H7 (cell line): Measurements from ENCODE around the gene TAF4B. TPM values are rescaled to one million over a fixed set of nuclear protein-coding genes. Genes with fewer than 3 reads are reported as not detected.
"Not testable (repeated sequence)": the region's sequence is repeated elsewhere in the genome, so short reads cannot be mapped to it uniquely, and the experiment has no call there.

Experiments used
- DNase-seq: peaks from one replicate; pipeline ENCODE4 v3.0.0; 2012
- H3K27me3 ChIP-seq: 2 replicates; pipeline ENCODE4 v1.6.0; 2011; ENCODE audit warnings: mild to moderate bottlenecking, low read length; ENCODE audit not compliant: control insufficient read depth, insufficient read depth
- H3K36me3 ChIP-seq: replicated peaks from 2 replicates; pipeline ENCODE4 v1.5.1; 2011; ENCODE audit warnings: low read length; ENCODE audit not compliant: control insufficient read depth, insufficient read depth
- H3K4me3 ChIP-seq: 2 replicates; pipeline ENCODE4 v1.5.1; 2011; ENCODE audit warnings: low read depth, mild to moderate bottlenecking, control low read depth, low read length, moderate library complexity; ENCODE audit not compliant: insufficient read depth
- total RNA-seq: library from RNA; depleted of rRNA; stranded (reverse); fragments of >200 nt; shearing (Covaris generic); gene quantifications from 2 replicates; pipeline ENCODE4 v1.2.3, GENCODE V29; 2014

Gene TAF4B
- total RNA-seq, 1 experiment from 2014 or later = 19.1 TPM

DNA sequence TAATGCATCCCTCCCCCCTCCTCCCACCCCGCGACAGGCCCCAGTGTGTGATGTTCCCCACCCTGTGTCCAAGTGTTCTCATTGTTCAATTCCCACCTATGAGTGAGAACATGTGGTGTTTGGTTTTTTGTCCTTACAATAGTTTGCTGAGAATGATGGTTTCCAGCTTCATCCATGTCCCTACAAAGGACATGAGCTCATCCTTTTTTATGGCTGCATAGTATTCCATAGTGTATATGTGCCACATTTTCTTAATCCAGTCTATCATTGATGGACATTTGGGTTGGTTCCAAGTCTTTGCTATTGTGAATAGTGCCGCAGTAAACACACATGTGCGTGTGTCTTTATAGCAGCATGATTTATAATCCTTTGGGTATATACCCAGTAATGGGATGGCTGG lies 33.2 kb downstream of the TAF4B start:
- H3K4me3 ChIP-seq, H3K27me3 ChIP-seq, H3K36me3 ChIP-seq, DNase-seq: not testable (repeated sequence)

DNA sequence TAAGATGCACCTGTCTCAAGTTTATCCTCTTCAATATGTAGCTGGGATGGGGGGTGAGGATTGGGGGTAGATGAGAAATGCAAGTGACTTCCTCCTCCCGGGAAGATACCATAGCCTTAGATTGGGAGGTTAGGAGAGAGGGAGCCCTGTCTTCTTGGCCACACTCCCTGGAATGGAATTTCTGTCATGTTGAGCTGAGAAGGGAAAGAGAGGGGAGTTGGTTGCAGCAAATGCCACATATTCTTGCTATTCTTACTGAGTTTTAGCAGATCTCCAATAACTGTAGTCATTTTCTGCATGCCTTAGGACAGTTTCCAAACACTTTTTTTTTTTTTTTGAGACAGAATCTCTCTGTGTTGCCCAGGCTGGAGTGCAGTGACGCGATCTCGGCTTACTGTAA lies 35.9 kb downstream of the TAF4B start:
- Histone ChIP-seq H3K36me3 (no peaks in the 10 kb centered on the region), H3K27me3 (no peaks in the 10 kb centered on the region), H3K4me3 (no peak overlapping the region)
- peak; percentile 10 for DNase-seq

DNA sequence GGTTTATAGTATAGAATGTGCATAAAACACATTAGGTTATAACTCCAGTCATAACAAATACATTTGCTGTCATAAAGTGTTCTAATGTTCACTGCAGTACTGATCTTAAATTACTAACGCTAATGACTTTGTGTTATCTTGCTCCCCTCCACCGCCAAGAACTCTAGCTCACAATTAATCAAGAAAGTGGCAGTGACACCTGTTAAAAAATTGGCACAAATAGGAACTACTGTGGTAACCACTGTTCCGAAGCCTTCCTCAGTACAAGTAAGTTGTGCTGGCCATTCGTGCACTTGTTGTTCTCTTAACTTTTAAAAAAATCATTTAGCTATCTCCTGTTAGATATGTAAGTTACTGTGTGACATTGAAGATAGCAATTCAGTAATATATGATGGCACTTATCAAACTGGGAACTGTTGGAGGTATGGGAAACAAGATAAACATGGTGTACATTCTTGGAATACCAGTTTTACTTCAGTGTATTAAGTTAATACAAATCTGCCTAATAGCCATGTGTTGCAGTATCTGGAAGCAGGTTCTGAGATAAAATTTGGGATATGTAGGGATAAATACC lies 41.2 kb downstream of the TAF4B start:
- H3K36me3 ChIP-seq = no peaks in the 10 kb centered on the region
- no peaks in the 10 kb centered on the region for H3K27me3 ChIP-seq
- DNase-seq = no peak
- H3K4me3 ChIP-seq = no peak overlapping the region

DNA sequence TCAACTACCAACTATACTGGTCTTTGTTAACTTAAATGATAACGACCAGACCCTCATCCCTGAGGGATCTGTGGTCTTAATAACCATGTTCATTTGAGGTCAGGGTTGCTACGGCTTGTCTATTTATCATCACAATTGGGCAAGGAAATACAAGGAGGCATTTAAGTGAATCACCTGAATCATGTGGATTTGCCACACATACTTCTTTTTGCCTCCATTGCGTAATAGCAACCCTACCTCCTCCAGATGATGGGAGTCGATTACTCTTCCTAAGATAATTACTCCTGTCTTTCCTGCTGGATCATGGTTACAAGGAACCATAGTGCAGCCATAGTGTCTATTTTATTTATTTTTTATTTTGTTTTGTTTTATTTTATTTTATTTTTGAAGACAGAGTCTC lies 42.2 kb downstream of the TAF4B start:
- H3K4me3 ChIP-seq = no peak overlapping the region
- no peaks in the 10 kb centered on the region for H3K27me3 ChIP-seq
- no peaks in the 10 kb centered on the region for H3K36me3 ChIP-seq
- no peak for DNase-seq

DNA sequence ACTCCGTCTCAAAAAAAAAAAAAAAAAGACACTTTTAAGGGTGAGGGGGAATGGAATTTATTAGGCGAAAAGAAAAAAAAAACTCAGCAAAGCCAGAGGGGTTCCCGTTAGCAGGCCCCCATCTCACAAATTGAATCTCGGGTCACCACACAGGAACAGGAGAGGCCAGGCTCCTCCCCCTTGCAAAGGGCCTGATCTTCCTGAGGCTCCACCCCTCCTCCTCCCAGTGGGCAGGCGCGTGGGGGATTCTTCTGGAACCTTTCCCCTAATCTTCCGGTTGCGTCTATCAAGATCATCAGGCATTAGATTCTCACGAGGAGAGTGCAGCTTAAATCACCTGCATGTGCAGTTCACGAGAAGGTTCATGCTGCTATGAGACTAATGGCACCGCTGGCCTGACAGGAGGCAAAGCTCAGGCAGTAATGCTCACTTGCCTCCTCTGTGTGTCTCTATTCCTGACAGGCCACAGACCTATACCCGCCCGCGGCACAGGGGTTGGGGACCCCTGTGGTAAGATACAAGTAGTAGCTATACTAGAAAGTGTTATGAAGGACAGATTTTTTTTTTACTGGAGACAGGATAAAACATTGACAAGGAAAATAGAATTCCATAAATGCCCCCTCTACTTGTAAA lies 45.8 kb downstream of the TAF4B start:
- H3K27me3 ChIP-seq = no peaks in the 10 kb centered on the region
- DNase-seq = no peak
- H3K4me3 ChIP-seq = no peak overlapping the region
- no peaks in the 10 kb centered on the region for H3K36me3 ChIP-seq

DNA sequence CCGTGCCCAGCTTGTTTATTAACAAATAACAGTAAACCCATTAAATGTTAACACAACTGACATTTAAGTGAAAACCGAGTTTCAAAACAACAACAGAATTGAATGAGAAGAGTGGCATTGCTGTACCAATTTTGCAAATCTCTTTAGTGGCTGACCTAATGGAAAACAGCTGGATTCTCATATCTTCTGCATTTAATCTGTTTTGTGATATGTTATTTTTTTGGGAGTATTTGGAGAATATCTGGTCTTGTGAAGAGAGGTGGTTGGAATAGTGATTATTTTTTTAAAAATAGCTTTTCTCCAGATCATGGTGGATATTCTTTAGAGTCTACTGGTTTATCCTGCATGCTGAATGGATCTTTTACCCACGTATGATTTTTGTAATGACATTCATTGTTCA lies 51.1 kb downstream of the TAF4B start:
- Histone ChIP-seq H3K36me3 (no peaks in the 10 kb centered on the region), H3K27me3 (no peaks in the 10 kb centered on the region), H3K4me3 (no peak overlapping the region)
- no peak for DNase-seq

DNA sequence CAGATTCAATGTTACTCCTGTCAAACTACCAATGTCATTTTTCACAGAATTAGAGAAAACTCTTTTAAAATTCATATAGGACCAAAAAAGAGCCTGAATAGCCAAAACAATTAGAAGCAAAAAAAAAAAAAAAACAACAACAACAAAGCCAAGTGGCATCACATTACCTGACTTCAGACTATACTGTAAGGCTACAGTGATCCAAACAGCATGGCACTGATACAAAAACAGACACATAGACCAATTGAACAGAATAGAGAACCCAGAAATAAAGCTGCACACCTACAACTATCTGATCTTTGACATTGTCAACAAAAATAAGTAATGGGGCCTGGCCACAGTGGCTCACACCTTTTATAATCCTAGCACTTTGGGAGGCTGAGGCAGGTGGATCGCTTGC lies 53.2 kb downstream of the TAF4B start:
- Histone ChIP-seq H3K36me3 (peaks cover 3% of the 10 kb centered on the region; the same call in 1 of the 2 replicates), H3K27me3 (no peaks in the 10 kb centered on the region), H3K4me3 (no peak overlapping the region)
- DNase-seq = no peak

DNA sequence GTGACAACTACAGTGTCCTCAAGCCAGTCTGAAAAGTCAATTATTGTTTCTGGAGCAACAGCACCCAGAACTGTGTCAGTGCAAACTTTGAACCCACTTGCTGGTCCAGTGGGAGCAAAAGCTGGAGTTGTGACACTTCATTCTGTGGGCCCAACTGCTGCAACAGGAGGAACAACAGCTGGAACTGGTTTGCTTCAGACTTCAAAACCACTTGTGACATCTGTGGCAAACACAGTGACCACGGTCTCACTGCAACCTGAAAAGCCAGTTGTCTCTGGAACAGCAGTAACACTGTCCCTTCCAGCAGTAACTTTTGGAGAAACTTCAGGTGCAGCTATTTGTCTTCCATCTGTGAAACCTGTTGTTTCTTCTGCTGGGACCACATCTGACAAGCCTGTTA lies 59.8 kb downstream of the TAF4B start:
- H3K27me3 ChIP-seq = no peaks in the 10 kb centered on the region
- no peak for DNase-seq
- no peak overlapping the region for H3K4me3 ChIP-seq
- peaks cover 9% of the 10 kb centered on the region for H3K36me3 ChIP-seq

DNA sequence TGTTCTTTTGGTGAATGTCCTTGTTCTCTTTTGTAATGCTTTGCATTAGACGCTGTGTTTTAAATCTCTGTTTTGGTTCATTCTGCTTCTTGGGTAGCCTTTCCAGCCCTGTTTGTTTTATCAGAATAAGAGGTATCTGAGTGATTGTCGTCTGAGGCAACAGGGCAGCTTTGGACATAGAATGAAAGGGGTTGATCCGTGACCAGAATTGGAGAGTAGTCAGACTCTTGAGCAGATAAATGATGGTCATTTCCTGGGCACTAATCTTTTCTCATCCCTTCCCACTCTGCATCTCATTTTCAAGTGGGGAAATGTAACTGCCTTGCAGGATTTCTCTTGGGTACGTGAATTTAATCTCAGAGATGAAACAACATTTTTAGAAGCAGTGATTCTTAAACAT lies 61.4 kb downstream of the TAF4B start:
- no peaks in the 10 kb centered on the region for H3K27me3 ChIP-seq
- no peak for DNase-seq
- H3K36me3 ChIP-seq = peaks cover 7% of the 10 kb centered on the region

DNA sequence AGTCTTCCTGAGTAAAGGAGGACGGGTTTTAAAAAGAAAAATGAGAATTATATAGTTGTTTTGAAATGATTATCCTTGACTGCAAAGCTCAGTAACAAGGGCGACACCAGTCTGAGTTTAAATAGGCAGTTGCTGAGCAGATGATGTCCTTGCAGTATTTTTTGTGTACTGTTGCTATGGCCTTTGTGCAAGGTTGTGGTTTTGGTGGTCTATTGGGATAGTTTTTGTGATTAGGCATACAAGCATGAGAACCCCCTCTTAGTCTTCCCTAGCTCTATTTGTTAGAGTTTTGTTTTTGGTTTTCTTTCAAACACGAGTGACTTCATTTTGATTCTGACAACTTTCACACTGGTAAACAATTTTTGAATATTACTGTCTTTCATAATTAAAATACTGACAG lies 64.1 kb downstream of the TAF4B start:
- Histone ChIP-seq H3K36me3 (peaks cover 6% of the 10 kb centered on the region), H3K4me3 (no peak overlapping the region), H3K27me3 (no peaks in the 10 kb centered on the region)
- no peak for DNase-seq

More for the DNA sequence above, 61.4 kb downstream of the TAF4B start:
- no peak overlapping the region for H3K4me3 ChIP-seq

DNA sequence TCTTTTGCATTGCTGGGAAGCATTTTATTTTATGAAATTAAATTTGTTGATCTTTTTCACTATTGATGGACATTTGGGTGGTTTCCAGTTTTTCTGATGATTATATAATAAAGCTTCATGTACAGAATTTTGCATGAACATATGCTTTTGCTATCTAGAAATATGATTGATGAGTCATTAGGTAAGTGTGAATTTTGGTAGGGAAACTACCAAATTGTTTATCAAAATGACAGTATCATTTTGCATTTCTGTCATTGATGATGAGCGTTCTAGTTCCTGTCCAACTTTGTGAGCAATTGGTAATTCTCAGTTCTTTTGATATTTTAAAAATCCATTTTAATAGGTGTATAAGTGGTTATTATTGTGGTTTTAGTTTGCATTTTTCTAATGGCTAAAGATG lies 67.7 kb downstream of the TAF4B start:
- H3K27me3 ChIP-seq = no peaks in the 10 kb centered on the region
- DNase-seq = no peak
- no peak overlapping the region for H3K4me3 ChIP-seq
- no peaks in the 10 kb centered on the region; the same call in 1 of the 2 replicates for H3K36me3 ChIP-seq

DNA sequence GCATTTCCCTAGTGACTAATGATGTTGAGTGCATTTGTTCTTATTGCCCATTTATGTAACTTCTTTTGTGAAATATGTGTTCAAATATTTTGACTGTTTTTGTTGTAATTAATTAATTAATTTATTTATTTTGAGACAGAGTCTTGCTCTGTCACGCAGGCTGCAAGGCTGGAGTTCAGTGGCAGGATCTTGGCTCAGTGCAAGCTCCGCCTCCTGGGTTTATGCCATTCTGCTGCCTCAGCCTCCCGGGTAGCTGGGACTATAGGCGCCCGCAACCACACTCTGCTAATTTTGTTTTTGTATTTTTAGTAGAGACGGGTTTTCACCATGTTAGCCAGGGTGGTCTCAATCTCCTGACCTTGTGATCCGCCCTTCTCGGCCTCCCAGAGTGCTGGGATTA lies 71.9 kb downstream of the TAF4B start:
- Histone ChIP-seq H3K36me3 (no peaks in the 10 kb centered on the region), H3K4me3 (no peak overlapping the region), H3K27me3 (no peaks in the 10 kb centered on the region)

DNA sequence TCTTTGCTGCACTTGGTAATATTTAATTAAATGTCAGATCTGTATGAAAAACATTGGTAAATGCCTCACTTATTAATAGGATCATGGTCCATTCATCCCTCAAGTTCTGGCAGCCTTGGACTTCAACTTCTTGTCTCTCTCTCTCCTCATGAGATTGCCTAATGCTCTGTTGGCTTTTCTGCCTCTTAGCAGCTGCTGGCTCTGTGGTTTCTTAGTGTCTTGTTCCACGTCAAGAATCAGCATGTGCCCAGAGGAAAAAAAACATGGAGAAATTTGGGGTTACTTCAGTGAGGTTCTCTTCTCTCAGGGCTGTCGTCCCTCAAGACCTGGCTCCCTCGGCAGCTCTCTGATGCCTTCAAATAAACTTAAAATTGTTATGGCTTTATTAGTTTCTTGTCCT lies 75.4 kb downstream of the TAF4B start:
- Histone ChIP-seq H3K4me3 (no peak overlapping the region), H3K36me3 (no peaks in the 10 kb centered on the region), H3K27me3 (no peaks in the 10 kb centered on the region)
- no peak for DNase-seq

More for the DNA sequence above, 71.9 kb downstream of the TAF4B start:
- no peak for DNase-seq

DNA sequence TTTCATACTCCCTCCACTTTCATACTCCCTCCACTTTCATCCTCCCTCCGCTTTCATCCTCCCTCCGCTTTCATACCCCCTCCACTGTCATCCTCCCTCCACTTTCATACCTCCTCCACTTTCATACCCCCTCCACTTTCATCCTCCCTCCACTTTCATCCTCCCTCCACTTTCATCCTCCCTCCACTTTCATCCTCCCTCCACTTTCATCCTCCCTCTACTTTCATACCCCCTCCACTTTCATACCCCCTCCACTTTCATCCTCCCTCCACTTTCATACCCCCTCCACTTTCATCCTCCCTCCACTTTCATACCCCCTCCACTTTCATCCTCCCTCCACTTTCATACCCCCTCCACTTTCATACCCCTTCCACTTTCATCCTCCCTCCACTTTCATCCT lies 77.0 kb downstream of the TAF4B start:
- H3K27me3 ChIP-seq, DNase-seq, H3K4me3 ChIP-seq, H3K36me3 ChIP-seq: not testable (repeated sequence)

DNA sequence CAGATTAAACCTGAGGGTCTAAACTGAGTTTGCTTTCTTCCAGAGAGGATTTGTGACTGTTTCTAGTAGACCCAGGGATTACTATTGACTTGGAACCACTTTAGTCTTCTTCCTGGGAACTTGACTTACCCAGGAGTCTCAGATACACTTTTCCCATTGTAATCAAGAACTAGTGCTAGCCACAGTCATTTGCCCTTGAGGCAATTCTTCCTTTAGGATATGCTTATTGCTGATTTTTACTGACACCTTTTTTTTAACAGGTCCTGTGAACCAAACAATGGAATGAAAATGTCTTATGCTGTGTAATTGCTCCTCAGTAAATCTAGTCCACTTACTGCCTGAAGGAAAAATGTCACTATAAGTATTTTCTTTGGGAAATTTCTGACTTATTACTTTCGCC lies 78.3 kb downstream of the TAF4B start:
- no peak for DNase-seq
- Histone ChIP-seq H3K27me3 (no peaks in the 10 kb centered on the region), H3K36me3 (no peaks in the 10 kb centered on the region), H3K4me3 (no peak overlapping the region)
